Uterus (tissue), 4 donors: Measurements from ENCODE around the gene SNX5. TPM values are rescaled to one million over a fixed set of nuclear protein-coding genes. Genes with fewer than 3 reads are reported as not detected.

Source experiments
- DNase-seq, 2 donors: peaks; one replicate each; pipeline ENCODE4 v3.0.0-alpha.2; 2019 to 2020
- H3K27ac ChIP-seq, 2 donors: fragments of 200-600 bp; sonication (generic); 1 replicate in 1 of 2; 2 replicates in 1 of 2; pipeline ENCODE4 v1.5.1; 2016 to 2018
- H3K27me3 ChIP-seq, 2 donors: fragments of 200-600 bp; sonication (generic); one replicate each; pipeline ENCODE4 v1.5.1; 2018 to 2019; ENCODE audit warnings: control low read depth in 1 of 2
- H3K36me3 ChIP-seq, 2 donors: fragments of 200-600 bp; sonication (generic); one replicate each; pipeline ENCODE4 v1.5.1; 2019; ENCODE audit warnings: control low read depth in 1 of 2
- H3K4me1 ChIP-seq, 2 donors: fragments of 200-600 bp; sonication (generic); one replicate each; pipeline ENCODE4 v1.5.1; 2018 to 2019; ENCODE audit warnings: control low read depth in 1 of 2
- H3K4me3 ChIP-seq, 2 donors: fragments of 200-600 bp; sonication (generic); 1 replicate in 1 of 2; 2 replicates in 1 of 2; pipeline ENCODE4 v1.5.1; 2018 to 2019; ENCODE audit warnings: mild to moderate bottlenecking in 1 of 2
- H3K9me3 ChIP-seq, 2 donors: fragments of 200-600 bp; sonication (generic); one replicate each; pipeline ENCODE4 v1.5.1; 2019; ENCODE audit warnings: control low read depth in 1 of 2
- POLR2A ChIP-seq, 2 donors: fragments of 450-650 bp; IDR thresholded peaks; one replicate each; pipeline ENCODE4 v1.6.1; 2016; ENCODE audit warnings: antibody characterized with exemption in 2 of 2, mild to moderate bottlenecking in 1 of 2, moderate library complexity in 1 of 2
- intact Hi-C: fragments of 100-400 bp; cut with DNase I; formaldehyde crosslinking; loops from one replicate; pipeline ENCODE4 v1.15.1; 2023; ENCODE audit warnings: low total_unique reads
- total RNA-seq, 4 donors: library from RNA; depleted of rRNA in 3 of 4; stranded (reverse); fragments of >200 nt in 3 of 4; gene quantifications; one replicate each; pipeline versions ENCODE4 v1.1.0 to v1.2.4, GENCODE V29; 2014 to 2023
- TF ChIP-seq, protein P1 (sequence below), 4 experiments: fragments of 200-600 bp in 2 of 4; fragments of 450-650 bp in 2 of 4; sonication (generic) in 2 of 4; IDR thresholded peaks; one replicate each; pipeline ENCODE4 v1.5.1; 2016 to 2019; ENCODE audit warnings: antibody characterized with exemption in 4 of 4, mild to moderate bottlenecking in 2 of 4, moderate library complexity in 1 of 4
- donor health status: DM: yes; HTN: yes; CAD: no.

SNX5 gene
- total RNA-seq, result 100 to 1,000 TPM in 2 of 4 donors, 10 to 100 TPM in 2; 71.2 to 207 (median 110) TPM

DNA sequence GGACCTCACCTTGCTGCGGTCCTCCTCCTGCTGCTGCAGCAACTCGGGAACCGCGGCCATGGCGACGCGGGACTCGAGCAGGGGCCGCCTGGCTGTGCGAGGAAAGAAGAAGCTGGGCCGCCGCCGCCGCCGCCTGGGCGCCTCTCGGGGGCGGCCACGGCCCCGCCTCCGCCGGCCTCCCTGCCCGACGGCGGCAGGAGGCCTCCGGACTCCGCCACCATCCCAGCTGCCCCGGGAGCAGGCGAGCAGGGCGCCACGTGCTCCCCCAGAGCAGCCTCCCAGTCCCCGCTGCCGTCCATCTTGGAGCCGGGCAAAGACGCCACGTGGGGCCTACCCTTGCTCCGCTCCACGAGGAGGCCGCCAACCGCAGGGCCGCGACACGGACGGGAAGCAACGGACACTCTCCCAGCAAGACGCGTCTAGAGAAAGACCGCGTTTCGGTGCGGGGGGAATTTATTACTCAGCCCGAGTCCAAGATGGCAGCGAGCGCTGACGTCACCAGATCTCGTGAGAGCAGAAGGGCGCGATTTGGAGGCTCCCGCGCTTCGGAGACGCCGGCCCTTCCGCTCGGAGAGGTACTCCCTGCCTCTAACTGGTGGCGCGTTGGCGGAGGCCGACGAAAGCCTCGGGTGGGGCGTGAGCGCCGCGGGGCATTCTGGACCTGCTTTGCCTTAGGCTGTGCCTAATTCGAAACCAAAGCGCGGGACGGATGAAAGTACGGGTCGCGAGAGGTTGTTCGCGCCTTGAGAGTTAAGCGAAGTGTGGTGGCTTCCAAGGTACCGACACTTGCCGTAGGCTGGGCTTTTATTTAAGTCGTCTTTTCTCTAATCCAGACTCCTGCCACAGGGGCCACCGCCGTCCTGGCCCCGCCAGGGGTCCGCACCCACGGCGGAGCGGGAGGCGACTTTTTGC is at the start of gene SNX5, which contains the start of gene MGME1:
Gene SNX5, minus strand, starts transcription at position 429 of the 912 bp plus-strand sequence. Its CDS starts 369 bp downstream, at position 60.
Gene MGME1, plus strand, starts transcription at position 653 of the 912 bp plus-strand sequence. CDS start 842 bp downstream, outside the sequence.
- intact Hi-C loops, result no loop called here
- no peaks in the 10 kb centered on the region for H3K36me3 ChIP-seq

DNA sequence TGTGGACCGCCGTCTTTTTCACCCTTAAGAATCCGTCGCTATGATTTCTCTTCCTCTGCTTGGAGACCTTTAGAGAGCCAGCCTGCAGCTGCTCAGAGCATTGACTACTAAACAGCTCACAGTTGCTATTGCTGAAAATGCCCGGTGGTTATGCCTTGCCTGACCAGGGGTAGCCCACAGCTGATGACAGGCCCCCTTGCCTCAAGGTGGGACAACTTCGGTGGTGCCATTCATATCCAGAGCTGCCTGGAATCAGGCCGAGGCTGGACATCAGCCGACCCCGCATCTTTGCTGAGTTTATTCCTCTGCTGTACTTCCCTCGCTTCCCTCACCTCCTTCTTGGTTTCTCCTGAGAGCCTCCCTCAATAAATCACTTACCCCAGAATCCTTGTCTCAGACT is 49.5 kb upstream of the SNX5 start:
- Histone ChIP-seq H3K27me3 (no peaks in the 10 kb centered on the region), H3K27ac (no peak overlapping the region), H3K9me3 (no peaks in the 10 kb centered on the region), H3K36me3 (no peaks in the 10 kb centered on the region), H3K4me3 (no peak overlapping the region), H3K4me1 (no peaks in the 10 kb centered on the region)
- intact Hi-C loops, result no loop called here
- DNase-seq, result no peak
- TF ChIP-seq, protein P1, sequence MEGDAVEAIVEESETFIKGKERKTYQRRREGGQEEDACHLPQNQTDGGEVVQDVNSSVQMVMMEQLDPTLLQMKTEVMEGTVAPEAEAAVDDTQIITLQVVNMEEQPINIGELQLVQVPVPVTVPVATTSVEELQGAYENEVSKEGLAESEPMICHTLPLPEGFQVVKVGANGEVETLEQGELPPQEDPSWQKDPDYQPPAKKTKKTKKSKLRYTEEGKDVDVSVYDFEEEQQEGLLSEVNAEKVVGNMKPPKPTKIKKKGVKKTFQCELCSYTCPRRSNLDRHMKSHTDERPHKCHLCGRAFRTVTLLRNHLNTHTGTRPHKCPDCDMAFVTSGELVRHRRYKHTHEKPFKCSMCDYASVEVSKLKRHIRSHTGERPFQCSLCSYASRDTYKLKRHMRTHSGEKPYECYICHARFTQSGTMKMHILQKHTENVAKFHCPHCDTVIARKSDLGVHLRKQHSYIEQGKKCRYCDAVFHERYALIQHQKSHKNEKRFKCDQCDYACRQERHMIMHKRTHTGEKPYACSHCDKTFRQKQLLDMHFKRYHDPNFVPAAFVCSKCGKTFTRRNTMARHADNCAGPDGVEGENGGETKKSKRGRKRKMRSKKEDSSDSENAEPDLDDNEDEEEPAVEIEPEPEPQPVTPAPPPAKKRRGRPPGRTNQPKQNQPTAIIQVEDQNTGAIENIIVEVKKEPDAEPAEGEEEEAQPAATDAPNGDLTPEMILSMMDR (IDR thresholded peaks at IDR 0.05), result no peak
- no peak for TF ChIP-seq POLR2A (IDR thresholded peaks at IDR 0.05)

More for the DNA sequence above, at the start of gene SNX5, which contains the start of gene MGME1:
- H3K27me3 ChIP-seq, result no peaks in the 10 kb centered on the region
- peak within 1 kb of the TSS; percentile 87 to 99 for H3K4me3 ChIP-seq
- DNase-seq, result peak; percentile 99
- H3K4me1 ChIP-seq, result peaks cover 4 to 9% of the 10 kb centered on the region in 2 donors
- H3K27ac ChIP-seq, result peak within 1 kb of the TSS; percentile 96 to 98
- TF ChIP-seq POLR2A (IDR thresholded peaks at IDR 0.05), result peak; percentile 41 to 66
- TF ChIP-seq, protein P1 (IDR thresholded peaks at IDR 0.05), result peak in 1 of 4 experiments; percentile 23
- H3K9me3 ChIP-seq, result no peaks in the 10 kb centered on the region

DNA sequence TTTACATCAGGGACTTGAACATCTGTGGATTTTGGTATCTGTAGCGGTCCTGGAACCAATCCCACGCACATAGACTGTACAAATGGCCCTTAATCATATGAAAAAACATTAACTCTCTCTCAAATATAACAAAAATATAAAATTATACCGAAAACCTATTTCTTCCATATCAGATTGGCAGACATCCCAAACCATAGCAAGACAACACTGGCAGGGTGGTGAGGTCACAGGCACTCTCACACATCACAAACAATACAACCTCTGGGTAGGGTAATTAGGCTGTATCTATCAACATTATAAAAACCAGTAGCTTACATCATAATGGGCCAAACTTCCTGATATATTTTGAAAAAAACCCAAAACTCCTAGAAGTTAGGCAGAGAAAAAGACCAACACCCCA is 48.2 kb upstream of the SNX5 start:
- TF ChIP-seq POLR2A (IDR thresholded peaks at IDR 0.05), result no peak
- TF ChIP-seq, protein P1 (IDR thresholded peaks at IDR 0.05), result no peak
- Histone ChIP-seq H3K27ac (no peak overlapping the region), H3K4me3 (no peak overlapping the region), H3K9me3 (no peaks in the 10 kb centered on the region), H3K27me3 (no peaks in the 10 kb centered on the region), H3K4me1 (no peaks in the 10 kb centered on the region), H3K36me3 (no peaks in the 10 kb centered on the region)
- no peak for DNase-seq
- intact Hi-C loops, result no loop called here

DNA sequence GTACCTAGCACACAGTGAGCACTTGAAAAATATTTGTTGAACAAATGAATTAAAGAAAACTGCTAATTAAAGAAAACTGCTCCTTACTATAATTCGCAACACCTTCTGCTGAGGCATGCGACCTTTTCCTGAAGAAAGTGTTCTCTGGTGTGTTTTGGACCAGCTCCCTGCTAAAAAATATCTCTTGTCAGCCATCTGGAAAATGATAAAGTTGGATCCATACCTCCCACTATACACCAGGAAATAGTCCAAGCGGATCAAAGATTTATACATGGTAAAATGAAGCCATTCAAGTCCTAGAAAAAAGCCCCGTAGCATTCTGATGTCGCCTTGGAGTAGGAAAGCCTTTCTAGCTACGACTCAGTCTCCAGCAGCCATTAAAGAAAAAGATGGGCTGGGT is 45.8 kb upstream of the SNX5 start:
- Histone ChIP-seq H3K9me3 (no peaks in the 10 kb centered on the region), H3K4me3 (no peak overlapping the region), H3K4me1 (no peaks in the 10 kb centered on the region), H3K27ac (no peak overlapping the region), H3K36me3 (no peaks in the 10 kb centered on the region), H3K27me3 (no peaks in the 10 kb centered on the region)
- no peak for DNase-seq
- no peak for TF ChIP-seq POLR2A (IDR thresholded peaks at IDR 0.05)
- TF ChIP-seq, protein P1 (IDR thresholded peaks at IDR 0.05), result no peak
- intact Hi-C loops, result no loop called here

DNA sequence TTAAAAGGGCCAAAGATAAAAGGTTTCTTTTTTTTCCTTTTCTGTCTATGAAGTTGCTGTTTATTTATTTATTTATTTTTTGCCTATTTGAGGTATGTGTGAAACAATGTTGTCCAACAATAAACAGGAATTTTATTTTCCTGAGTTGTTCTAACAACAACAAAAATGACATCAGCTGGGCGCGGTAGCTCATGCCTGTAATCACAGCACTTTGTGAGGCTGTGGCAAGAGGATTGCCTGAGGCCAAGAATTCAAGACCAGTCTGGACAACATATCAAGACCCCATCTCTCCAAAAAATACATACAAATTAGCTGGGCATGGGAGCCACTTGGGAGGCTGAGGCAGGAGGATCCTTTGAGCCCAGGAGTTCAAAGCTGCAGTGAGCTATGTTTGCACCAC is 44.3 kb upstream of the SNX5 start:
- H3K4me3 ChIP-seq, result no peak overlapping the region
- no peak for DNase-seq
- no peaks in the 10 kb centered on the region for H3K36me3 ChIP-seq
- no peaks in the 10 kb centered on the region for H3K27me3 ChIP-seq
- H3K27ac ChIP-seq, result no peak overlapping the region
- no peaks in the 10 kb centered on the region for H3K9me3 ChIP-seq
- TF ChIP-seq POLR2A (IDR thresholded peaks at IDR 0.05), result no peak
- TF ChIP-seq, protein P1 (IDR thresholded peaks at IDR 0.05), result no peak
- no peaks in the 10 kb centered on the region for H3K4me1 ChIP-seq
- intact Hi-C loops, result no loop called here
